IMR-90 (cell line): Measurements from ENCODE around the gene TBC1D22B. TPM values are rescaled to one million over a fixed set of nuclear protein-coding genes. Genes with fewer than 3 reads are reported as not detected.

ENCODE experiments used
- ATAC-seq: fragments of 200-7000 bp; cut with Tn5 transposase; 2 replicates; pipeline ENCODE4 v1.9.1; 2020; ENCODE audit warnings: low read depth, mild to moderate bottlenecking, moderate library complexity
- BruUV-seq: library from RNA; stranded (reverse); fragments of 400-500 nt; replicated peaks from 2 replicates; lab custom pipeline; 2021; lab: Mats Ljungman, UMichigan
- CTCF ChIA-PET: fragments of 300-600 bp; formaldehyde crosslinking; extraction: SDS; loops from one replicate; lab custom pipeline; 2021; ENCODE audit warnings: antibody characterized with exemption; lab: Yijun Ruan, JAX
- POLR2A ChIA-PET: fragments of 300-600 bp; sonication (Branson Sonifier 250); formaldehyde crosslinking; loops from one replicate; lab custom pipeline; 2022; ENCODE audit warnings: antibody characterized with exemption; ENCODE audit not compliant: unreplicated experiment; lab: Charles Lee
- DNase-seq: peaks from one replicate; pipeline ENCODE4 v3.0.0; 2013
- H2AFZ ChIP-seq: replicated peaks from 2 replicates; pipeline ENCODE3; 2013; ENCODE audit warnings: low read length, mild to moderate bottlenecking; ENCODE audit not compliant: poor library complexity
- H2AK5ac ChIP-seq: 2 replicates; pipeline ENCODE4 v1.6.1; 2013; ENCODE audit warnings: low read depth, low read length, inconsistent platforms
- H2AK9ac ChIP-seq: replicated peaks from 2 replicates; pipeline ENCODE3; 2013; ENCODE audit warnings: mild to moderate bottlenecking, low read depth, low read length, moderate library complexity; ENCODE audit not compliant: poor library complexity
- H2BK120ac ChIP-seq: 2 replicates; pipeline ENCODE4 v1.6.1; 2013; ENCODE audit warnings: low read depth, low read length, inconsistent platforms
- H2BK15ac ChIP-seq: 3 replicates; pipeline ENCODE4 v1.6.1; 2013; ENCODE audit warnings: low read depth, low read length, inconsistent platforms
- H2BK20ac ChIP-seq: 2 replicates; pipeline ENCODE4 v1.6.1; 2013; ENCODE audit warnings: low read depth, mild to moderate bottlenecking, inconsistent platforms, low read length, moderate library complexity
- H2BK5ac ChIP-seq: 2 replicates; pipeline ENCODE4 v1.6.1; 2013; ENCODE audit warnings: mild to moderate bottlenecking, low read depth, low read length, inconsistent platforms; ENCODE audit not compliant: poor library complexity, severe bottlenecking
- H3K14ac ChIP-seq: replicated peaks from 2 replicates; pipeline ENCODE4 v1.6.1; 2013; ENCODE audit warnings: low read depth, low read length, inconsistent platforms
- H3K18ac ChIP-seq: 2 replicates; pipeline ENCODE4 v1.6.1; 2013; ENCODE audit warnings: low read depth, low read length, control low read depth
- H3K23ac ChIP-seq: 2 replicates; pipeline ENCODE4 v1.6.1; 2013; ENCODE audit warnings: low read depth, low read length, inconsistent platforms
- H3K27ac ChIP-seq: 2 replicates; pipeline ENCODE4 v1.5.1; 2013; ENCODE audit warnings: mild to moderate bottlenecking, control low read depth, low read length; ENCODE audit not compliant: insufficient read depth
- H3K27me3 ChIP-seq: 2 replicates; pipeline ENCODE4 v1.6.1; 2013; ENCODE audit warnings: low read length; ENCODE audit not compliant: control insufficient read depth, insufficient read depth
- H3K36me3 ChIP-seq: 2 replicates; pipeline ENCODE4 v1.6.1; 2013; ENCODE audit warnings: low read length, mixed read lengths; ENCODE audit not compliant: control insufficient read depth, insufficient read depth
- H3K4ac ChIP-seq: 2 replicates; pipeline ENCODE4 v1.6.1; 2013; ENCODE audit warnings: low read depth, low read length, inconsistent platforms
- H3K4me1 ChIP-seq: 2 replicates; pipeline ENCODE4 v1.6.1; 2013; ENCODE audit warnings: low read length, mixed read lengths; ENCODE audit not compliant: control insufficient read depth, insufficient read depth
- H3K4me2 ChIP-seq: 2 replicates; pipeline ENCODE4 v1.6.1; 2013; ENCODE audit warnings: low read depth, mild to moderate bottlenecking, control low read depth, low read length, moderate library complexity
- H3K4me3 ChIP-seq: 2 replicates; pipeline ENCODE4 v1.5.1; 2013; ENCODE audit warnings: low read depth, mild to moderate bottlenecking, control low read depth, low read length, moderate library complexity; ENCODE audit not compliant: insufficient read depth
- H3K56ac ChIP-seq: 2 replicates; pipeline ENCODE4 v1.6.1; 2013; ENCODE audit warnings: low read length, inconsistent platforms; ENCODE audit not compliant: insufficient read depth; ENCODE audit errors: extremely low read depth
- H3K79me1 ChIP-seq, 2 experiments: 2 replicates each; pipeline ENCODE4 v1.6.1; 2013; ENCODE audit warnings: low read length in 2 of 2, inconsistent platforms in 1 of 2, low read depth in 1 of 2
- H3K9ac ChIP-seq: 2 replicates; pipeline ENCODE4 v1.6.1; 2013; ENCODE audit warnings: low read depth, low read length, control low read depth
- H3K9me1 ChIP-seq: 2 replicates; pipeline ENCODE4 v1.6.1; 2013; ENCODE audit warnings: low read length, inconsistent platforms; ENCODE audit not compliant: insufficient read depth
- H3K9me3 ChIP-seq: 2 replicates; pipeline ENCODE4 v1.6.1; 2013; ENCODE audit warnings: low read length; ENCODE audit not compliant: control insufficient read depth, insufficient read depth
- H4K20me1 ChIP-seq: 2 replicates; pipeline ENCODE4 v1.6.1; 2013; ENCODE audit warnings: low read length, inconsistent platforms; ENCODE audit not compliant: insufficient read depth
- H4K5ac ChIP-seq: 2 replicates; pipeline ENCODE4 v1.6.1; 2013; ENCODE audit warnings: mild to moderate bottlenecking, low read depth, low read length, control low read depth
- H4K8ac ChIP-seq, 2 experiments: 2 replicates each; pipeline ENCODE4 v1.6.1; 2013; ENCODE audit warnings: low read depth in 2 of 2, low read length in 2 of 2, control low read depth in 1 of 2, inconsistent platforms in 1 of 2
- H4K91ac ChIP-seq: 2 replicates; pipeline ENCODE4 v1.6.1; 2013; ENCODE audit warnings: low read depth, low read length, inconsistent platforms; ENCODE audit not compliant: insufficient read depth
- BHLHE40 ChIP-seq: fragments of 150-350 bp; IDR thresholded peaks from 2 replicates; pipeline ENCODE4 v1.6.1; 2016; ENCODE audit warnings: mild to moderate bottlenecking, low read depth, low read length
- CEBPB ChIP-seq: IDR thresholded peaks from 2 replicates; pipeline ENCODE4 v1.6.1; 2012; ENCODE audit warnings: low read depth, low read length, improper control_type of control experiment
- CHD1 ChIP-seq: IDR thresholded peaks from 2 replicates; pipeline ENCODE4 v1.6.1; 2012; ENCODE audit warnings: low read depth, low read length, improper control_type of control experiment
- FOS ChIP-seq: fragments of 150-350 bp; IDR thresholded peaks from 2 replicates; pipeline ENCODE4 v1.6.1; 2016; ENCODE audit warnings: low read depth, low read length
- MAZ ChIP-seq: IDR thresholded peaks from 2 replicates; pipeline ENCODE4 v1.6.1; 2012; ENCODE audit warnings: low read depth, mild to moderate bottlenecking, low read length, improper control_type of control experiment, moderate library complexity, borderline replicate concordance
- NFE2L2 ChIP-seq: fragments of 150-350 bp; IDR thresholded peaks from 2 replicates; pipeline ENCODE4 v1.6.1; 2016; ENCODE audit warnings: low read depth, mild to moderate bottlenecking, low read length
- POLR2A ChIP-seq: IDR thresholded peaks from 2 replicates; pipeline ENCODE4 v1.6.1; 2012; ENCODE audit warnings: mild to moderate bottlenecking, low read depth, low read length
- RAD21 ChIP-seq: IDR thresholded peaks from 2 replicates; pipeline ENCODE4 v1.6.1; 2012; ENCODE audit warnings: low read length, improper control_type of control experiment
- RCOR1 ChIP-seq: IDR thresholded peaks from 2 replicates; pipeline ENCODE4 v1.6.1; 2012; ENCODE audit warnings: mild to moderate bottlenecking, low read length, improper control_type of control experiment; ENCODE audit not compliant: insufficient replicate concordance
- RFX5 ChIP-seq: IDR thresholded peaks from 2 replicates; pipeline ENCODE4 v1.8.0; 2012; ENCODE audit warnings: low read depth, mild to moderate bottlenecking, low read length, moderate library complexity
- SMC3 ChIP-seq: fragments of 150-350 bp; IDR thresholded peaks from 2 replicates; pipeline ENCODE4 v1.6.1; 2016; ENCODE audit warnings: low read depth, mild to moderate bottlenecking, antibody characterized with exemption, low read length, moderate library complexity
- whole genome bisulfite sequencing, 2 experiments: methylation state at CpG; one replicate each; pipeline versions ENCODE4 v1.1.5 to v1.1.7; 2013; ENCODE audit warnings: missing lambda C conversion rate in 2 of 2; ENCODE audit not compliant: insufficient read length in 1 of 2; ENCODE audit errors: extremely low coverage in 2 of 2; 5-methylcytosine and 5-hydroxymethylcytosine counted together
- dilution Hi-C: fragments of 300-500 bp; cut with HindIII; formaldehyde crosslinking; loops from one replicate; pipeline ENCODE4 v1.14.3; 2018; ENCODE audit warnings: low sequenced_read_pairs; ENCODE audit not compliant: unreplicated experiment
- in situ Hi-C: fragments of 300-500 bp; cut with MboI; formaldehyde crosslinking; loops from 3 replicates; pipeline ENCODE4 v1.14.3; 2019; ENCODE audit warnings: low sequenced_read_pairs, inconsistent platforms, mixed read lengths
- intact Hi-C: fragments of 100-400 bp; cut with micrococcal nuclease; formaldehyde crosslinking; loops from 2 replicates; pipeline ENCODE4 v1.10.0; 2022
- polyA plus RNA-seq, 3 experiments: library from polyadenylated mRNA; depleted of rRNA; stranded (reverse); fragments of >200 nt; gene quantifications; 2 replicates each; pipeline ENCODE4 v1.2.3, GENCODE V29; 2012; ENCODE audit warnings: low replicate concordance in 1 of 3
- total RNA-seq: library from RNA; depleted of rRNA; stranded (reverse); fragments of >200 nt; gene quantifications from 2 replicates; pipeline ENCODE4 v1.2.3, GENCODE V29; 2012
- TF ChIP-seq, protein P1 (sequence below): conservative IDR thresholded peaks from 2 replicates; pipeline ENCODE4 v1.5.1; 2012; ENCODE audit warnings: mild to moderate bottlenecking, low read depth, low read length, improper control_type of control experiment
- TF ChIP-seq, protein P2 (sequence below): fragments of 150-350 bp; IDR thresholded peaks from 2 replicates; pipeline ENCODE4 v1.6.1; 2016; ENCODE audit warnings: low read depth, mild to moderate bottlenecking, low read length, moderate library complexity, borderline replicate concordance
- TF ChIP-seq, protein P3 (sequence below): fragments of 150-350 bp; IDR thresholded peaks from 2 replicates; pipeline ENCODE4 v1.6.1; 2017; ENCODE audit warnings: mild to moderate bottlenecking, antibody characterized with exemption, low read length, low read depth

Gene TBC1D22B
- total and polyA plus RNA-seq, 2 of the 4 experiments (the other 2 are of a cell fraction) = 6.6 to 7.5 TPM

DNA sequence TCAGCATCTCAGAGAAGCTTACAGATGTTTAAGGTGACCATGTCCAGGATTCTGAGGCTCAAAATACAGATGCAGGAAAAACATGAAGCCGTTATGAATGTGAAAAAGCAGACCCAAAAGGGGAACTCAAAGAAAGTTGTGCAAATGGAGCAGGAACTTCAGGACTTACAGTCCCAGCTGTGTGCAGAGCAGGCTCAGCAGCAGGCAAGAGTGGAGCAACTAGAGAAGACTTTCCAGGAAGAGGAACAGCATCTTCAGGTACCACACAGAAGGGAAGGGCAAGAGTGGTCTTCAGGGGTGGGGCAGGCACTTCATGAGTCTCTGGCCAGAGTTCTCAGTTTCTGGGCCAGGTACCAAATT lies 111.4 kb downstream of the TBC1D22B start:
- H3K14ac ChIP-seq = no peak overlapping the region
- H4K8ac ChIP-seq = no peak overlapping the region
- H3K4me2 ChIP-seq = no peak overlapping the region
- no peak overlapping the region for H3K4me3 ChIP-seq
- ChIA-PET POLR2A (no interaction called here), CTCF (interaction anchor here (0.6 kb wide), 1 partner anchor 16 kb away, joined by 5 read pairs; no protein-coding TSS in a partner anchor)
- H2BK15ac ChIP-seq = no peak overlapping the region
- BruUV-seq = no TSS peak
- H3K79me1 ChIP-seq = peaks cover 42 to 67% of the 10 kb centered on the region in 2 experiments
- intact Hi-C loops (loop anchor here (5.0 kb wide), 2 partner anchors 198 to 323 kb away; no protein-coding TSS in a partner anchor), dilution Hi-C loops (no loop called here), in situ Hi-C loops (no loop called here)
- no peak overlapping the region for H2AK5ac ChIP-seq
- no peak overlapping the region for H3K56ac ChIP-seq
- peaks cover 19% of the 10 kb centered on the region; the same call in 1 of the 2 replicates for H4K20me1 ChIP-seq
- no peak overlapping the region for H4K5ac ChIP-seq
- no peak overlapping the region for H3K4ac ChIP-seq
- H2BK5ac ChIP-seq = no peak overlapping the region
- H2BK20ac ChIP-seq = no peak overlapping the region
- H4K91ac ChIP-seq = no peak overlapping the region
- TF ChIP-seq SMC3 = no peak
- no peak for TF ChIP-seq MAZ
- no peak for TF ChIP-seq CHD1
- TF ChIP-seq CEBPB = no peak
- no peak for TF ChIP-seq RCOR1
- TF ChIP-seq RAD21 = no peak
- no peak for TF ChIP-seq NFE2L2
- TF ChIP-seq, protein P1, sequence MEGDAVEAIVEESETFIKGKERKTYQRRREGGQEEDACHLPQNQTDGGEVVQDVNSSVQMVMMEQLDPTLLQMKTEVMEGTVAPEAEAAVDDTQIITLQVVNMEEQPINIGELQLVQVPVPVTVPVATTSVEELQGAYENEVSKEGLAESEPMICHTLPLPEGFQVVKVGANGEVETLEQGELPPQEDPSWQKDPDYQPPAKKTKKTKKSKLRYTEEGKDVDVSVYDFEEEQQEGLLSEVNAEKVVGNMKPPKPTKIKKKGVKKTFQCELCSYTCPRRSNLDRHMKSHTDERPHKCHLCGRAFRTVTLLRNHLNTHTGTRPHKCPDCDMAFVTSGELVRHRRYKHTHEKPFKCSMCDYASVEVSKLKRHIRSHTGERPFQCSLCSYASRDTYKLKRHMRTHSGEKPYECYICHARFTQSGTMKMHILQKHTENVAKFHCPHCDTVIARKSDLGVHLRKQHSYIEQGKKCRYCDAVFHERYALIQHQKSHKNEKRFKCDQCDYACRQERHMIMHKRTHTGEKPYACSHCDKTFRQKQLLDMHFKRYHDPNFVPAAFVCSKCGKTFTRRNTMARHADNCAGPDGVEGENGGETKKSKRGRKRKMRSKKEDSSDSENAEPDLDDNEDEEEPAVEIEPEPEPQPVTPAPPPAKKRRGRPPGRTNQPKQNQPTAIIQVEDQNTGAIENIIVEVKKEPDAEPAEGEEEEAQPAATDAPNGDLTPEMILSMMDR = no peak
- TF ChIP-seq, protein P2, sequence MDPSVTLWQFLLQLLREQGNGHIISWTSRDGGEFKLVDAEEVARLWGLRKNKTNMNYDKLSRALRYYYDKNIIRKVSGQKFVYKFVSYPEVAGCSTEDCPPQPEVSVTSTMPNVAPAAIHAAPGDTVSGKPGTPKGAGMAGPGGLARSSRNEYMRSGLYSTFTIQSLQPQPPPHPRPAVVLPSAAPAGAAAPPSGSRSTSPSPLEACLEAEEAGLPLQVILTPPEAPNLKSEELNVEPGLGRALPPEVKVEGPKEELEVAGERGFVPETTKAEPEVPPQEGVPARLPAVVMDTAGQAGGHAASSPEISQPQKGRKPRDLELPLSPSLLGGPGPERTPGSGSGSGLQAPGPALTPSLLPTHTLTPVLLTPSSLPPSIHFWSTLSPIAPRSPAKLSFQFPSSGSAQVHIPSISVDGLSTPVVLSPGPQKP = no peak
- no peak for TF ChIP-seq BHLHE40
- no peak for TF ChIP-seq POLR2A
- no peak for TF ChIP-seq FOS
- TF ChIP-seq, protein P3, sequence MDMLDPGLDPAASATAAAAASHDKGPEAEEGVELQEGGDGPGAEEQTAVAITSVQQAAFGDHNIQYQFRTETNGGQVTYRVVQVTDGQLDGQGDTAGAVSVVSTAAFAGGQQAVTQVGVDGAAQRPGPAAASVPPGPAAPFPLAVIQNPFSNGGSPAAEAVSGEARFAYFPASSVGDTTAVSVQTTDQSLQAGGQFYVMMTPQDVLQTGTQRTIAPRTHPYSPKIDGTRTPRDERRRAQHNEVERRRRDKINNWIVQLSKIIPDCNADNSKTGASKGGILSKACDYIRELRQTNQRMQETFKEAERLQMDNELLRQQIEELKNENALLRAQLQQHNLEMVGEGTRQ = no peak
- no peak for TF ChIP-seq RFX5
- no peak overlapping the region for H2AFZ ChIP-seq
- no peak for ATAC-seq
- 0 out of 2 replicates have a peak overlapping the region, but pooled peaks have one; percentile 29 for H3K23ac ChIP-seq
- H3K9ac ChIP-seq = no peak overlapping the region
- 92% methylated on average over 1 of the region's 1 CpG; no CpG with 5 or more reads in 1 of the 2 experiments for WGBS, 2 experiments
- peaks cover 18% of the 10 kb centered on the region for H3K36me3 ChIP-seq
- no peaks in the 10 kb centered on the region for H3K27me3 ChIP-seq
- no peak overlapping the region for H2AK9ac ChIP-seq
- H3K9me3 ChIP-seq = no peaks in the 10 kb centered on the region
- H3K4me1 ChIP-seq = peaks cover 16% of the 10 kb centered on the region
- no peak overlapping the region for H3K18ac ChIP-seq
- DNase-seq = no peak
- no peak overlapping the region for H3K27ac ChIP-seq
- no peak overlapping the region for H2BK120ac ChIP-seq
- peaks cover 19% of the 10 kb centered on the region for H3K9me1 ChIP-seq
